ENCODE data around the gene C17orf107.

DNA sequence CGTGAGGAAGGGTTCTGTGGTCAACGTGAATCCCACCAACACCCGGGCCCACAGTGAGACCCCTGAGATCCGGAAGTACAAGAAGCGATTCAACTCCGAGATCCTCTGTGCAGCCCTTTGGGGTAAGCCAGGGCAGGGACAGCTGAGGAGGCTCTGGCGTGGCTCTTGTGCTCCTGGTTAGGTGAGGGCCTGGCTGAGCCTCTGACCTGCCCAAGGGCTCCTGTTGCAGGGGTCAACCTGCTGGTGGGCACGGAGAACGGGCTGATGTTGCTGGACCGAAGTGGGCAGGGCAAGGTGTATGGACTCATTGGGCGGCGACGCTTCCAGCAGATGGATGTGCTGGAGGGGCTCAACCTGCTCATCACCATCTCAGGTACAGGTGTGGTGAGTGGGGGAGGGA, 4.2 kb upstream of the C17orf107 start:
- TF ChIP-seq, protein P1, sequence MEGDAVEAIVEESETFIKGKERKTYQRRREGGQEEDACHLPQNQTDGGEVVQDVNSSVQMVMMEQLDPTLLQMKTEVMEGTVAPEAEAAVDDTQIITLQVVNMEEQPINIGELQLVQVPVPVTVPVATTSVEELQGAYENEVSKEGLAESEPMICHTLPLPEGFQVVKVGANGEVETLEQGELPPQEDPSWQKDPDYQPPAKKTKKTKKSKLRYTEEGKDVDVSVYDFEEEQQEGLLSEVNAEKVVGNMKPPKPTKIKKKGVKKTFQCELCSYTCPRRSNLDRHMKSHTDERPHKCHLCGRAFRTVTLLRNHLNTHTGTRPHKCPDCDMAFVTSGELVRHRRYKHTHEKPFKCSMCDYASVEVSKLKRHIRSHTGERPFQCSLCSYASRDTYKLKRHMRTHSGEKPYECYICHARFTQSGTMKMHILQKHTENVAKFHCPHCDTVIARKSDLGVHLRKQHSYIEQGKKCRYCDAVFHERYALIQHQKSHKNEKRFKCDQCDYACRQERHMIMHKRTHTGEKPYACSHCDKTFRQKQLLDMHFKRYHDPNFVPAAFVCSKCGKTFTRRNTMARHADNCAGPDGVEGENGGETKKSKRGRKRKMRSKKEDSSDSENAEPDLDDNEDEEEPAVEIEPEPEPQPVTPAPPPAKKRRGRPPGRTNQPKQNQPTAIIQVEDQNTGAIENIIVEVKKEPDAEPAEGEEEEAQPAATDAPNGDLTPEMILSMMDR (IDR thresholded peaks at IDR 0.05), result no peak
- no peak for TF ChIP-seq POLR2A (IDR thresholded peaks at IDR 0.05)
